MM.1S (cell line): Measurements from ENCODE around the gene IL1R2.
"Not testable (repeated sequence)": the region's sequence is repeated elsewhere in the genome, so short reads cannot be mapped to it uniquely, and the experiment has no call there.

ENCODE experiments used
- EZH2 ChIP-seq: fragments of 300-600 bp; sonication (generic); optimal IDR thresholded peaks from 2 replicates; pipeline ENCODE3; 2017; ENCODE audit warnings: low read depth, mild to moderate bottlenecking, antibody characterized with exemption, low read length, mixed read lengths
- TF ChIP-seq, protein P1 (sequence below): fragments of 300-600 bp; sonication (generic); IDR thresholded peaks from 2 replicates; pipeline ENCODE4 v1.5.1; 2016; ENCODE audit warnings: antibody characterized with exemption, low read length, mixed read lengths

- TF ChIP-seq, protein P1, sequence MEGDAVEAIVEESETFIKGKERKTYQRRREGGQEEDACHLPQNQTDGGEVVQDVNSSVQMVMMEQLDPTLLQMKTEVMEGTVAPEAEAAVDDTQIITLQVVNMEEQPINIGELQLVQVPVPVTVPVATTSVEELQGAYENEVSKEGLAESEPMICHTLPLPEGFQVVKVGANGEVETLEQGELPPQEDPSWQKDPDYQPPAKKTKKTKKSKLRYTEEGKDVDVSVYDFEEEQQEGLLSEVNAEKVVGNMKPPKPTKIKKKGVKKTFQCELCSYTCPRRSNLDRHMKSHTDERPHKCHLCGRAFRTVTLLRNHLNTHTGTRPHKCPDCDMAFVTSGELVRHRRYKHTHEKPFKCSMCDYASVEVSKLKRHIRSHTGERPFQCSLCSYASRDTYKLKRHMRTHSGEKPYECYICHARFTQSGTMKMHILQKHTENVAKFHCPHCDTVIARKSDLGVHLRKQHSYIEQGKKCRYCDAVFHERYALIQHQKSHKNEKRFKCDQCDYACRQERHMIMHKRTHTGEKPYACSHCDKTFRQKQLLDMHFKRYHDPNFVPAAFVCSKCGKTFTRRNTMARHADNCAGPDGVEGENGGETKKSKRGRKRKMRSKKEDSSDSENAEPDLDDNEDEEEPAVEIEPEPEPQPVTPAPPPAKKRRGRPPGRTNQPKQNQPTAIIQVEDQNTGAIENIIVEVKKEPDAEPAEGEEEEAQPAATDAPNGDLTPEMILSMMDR = not testable (repeated sequence)
- TF ChIP-seq EZH2 = not testable (repeated sequence)
Observed at GRCh38 chr2:102002909-102003308, 11.1 kb downstream of the IL1R2 start.
